HepG2 (cell line): ENCODE measurements around the gene ATP7B. TPM values are rescaled to one million over a fixed set of nuclear protein-coding genes. Genes with fewer than 3 reads are reported as not detected.

ENCODE experiments used
- ATAC-seq: fragments of 200-7000 bp; cut with Tn5 transposase; 3 replicates; pipeline ENCODE4 v1.9.1; 2020; ENCODE audit warnings: mild to moderate bottlenecking, moderate library complexity
- BruUV-seq: library from RNA; stranded (reverse); fragments of 400-500 nt; replicated peaks from 2 replicates; lab custom pipeline; 2021; lab: Mats Ljungman, UMichigan
- CTCF ChIA-PET: fragments of 300-600 bp; formaldehyde crosslinking; extraction: SDS; loops from one replicate; lab custom pipeline; 2021; ENCODE audit warnings: low total read pairs, inconsistent platforms, low intra/inter-chr PET ratio; lab: Yijun Ruan, JAX
- POLR2A ChIA-PET: fragments of 350-600 bp; sonication (Branson Sonifier 250); formaldehyde crosslinking; loops from one replicate; lab custom pipeline; 2020; ENCODE audit warnings: antibody characterized with exemption, inconsistent platforms; lab: Yijun Ruan, JAX
- DNase-seq: peaks from one replicate; pipeline ENCODE4 v3.0.0-alpha.2; 2015; ENCODE audit warnings: low spot score
- FAIRE-seq: peaks from 3 replicates; lab custom pipeline; 2011; peaks lifted over from hg19 to GRCh38; lab: Jason Lieb, UNC
- H2AFZ ChIP-seq: one replicate; pipeline ENCODE4 v1.6.1; 2011; ENCODE audit warnings: low read length, inconsistent platforms
- H3K27ac ChIP-seq: fragments of 300-600 bp; 3 replicates; pipeline ENCODE4 v1.8.0; 2011; ENCODE audit warnings: mixed run types, mild to moderate bottlenecking, mixed read lengths, low read length, inconsistent platforms; ENCODE audit not compliant: insufficient read depth; ENCODE audit errors: extremely low read length
- H3K27me3 ChIP-seq, 2 experiments: fragments of 200-600 bp in 1 of 2; 2 replicates in 1 of 2; 3 replicates in 1 of 2; pipeline versions ENCODE4 v1.6.0 to v1.8.0; 2011; ENCODE audit warnings: low read length in 2 of 2, mild to moderate bottlenecking in 2 of 2, moderate library complexity in 2 of 2, inconsistent platforms in 1 of 2; ENCODE audit not compliant: insufficient read depth in 2 of 2, control insufficient read depth in 1 of 2
- H3K36me3 ChIP-seq, 2 experiments: fragments of 200-600 bp in 1 of 2; replicated peaks in 1 of 2; 2 replicates in 1 of 2; 3 replicates in 1 of 2; pipeline versions ENCODE4 v1.5.1 to v1.8.0; 2011; ENCODE audit warnings: low read length in 2 of 2, inconsistent platforms in 1 of 2; ENCODE audit not compliant: insufficient read depth in 2 of 2, control insufficient read depth in 1 of 2
- H3K4me1 ChIP-seq: 2 replicates; pipeline ENCODE4 v1.5.1; 2012; ENCODE audit warnings: low read length, inconsistent platforms; ENCODE audit not compliant: insufficient read depth
- H3K4me2 ChIP-seq: 2 replicates; pipeline ENCODE4 v1.6.0; 2011; ENCODE audit warnings: low read depth, low read length, inconsistent platforms
- H3K4me3 ChIP-seq, 3 experiments: fragments of 200-600 bp in 1 of 3; sonication (generic), shearing (Covaris generic) in 1 of 3; replicated peaks in 1 of 3; 2 replicates each; pipeline ENCODE4 v1.5.1; 2011 to 2016; ENCODE audit warnings: low read length in 3 of 3, inconsistent platforms in 2 of 3, low read depth in 2 of 3, mild to moderate bottlenecking in 2 of 3, control low read depth in 1 of 3, mixed read lengths in 1 of 3; ENCODE audit not compliant: insufficient read depth in 1 of 3
- H3K79me2 ChIP-seq: one replicate; pipeline ENCODE4 v1.6.1; 2011; ENCODE audit warnings: low read length, inconsistent platforms; ENCODE audit not compliant: insufficient read depth
- H3K9ac ChIP-seq: 2 replicates; pipeline ENCODE4 v1.6.0; 2011; ENCODE audit warnings: mild to moderate bottlenecking, low read depth, low read length, inconsistent platforms; ENCODE audit not compliant: insufficient read depth
- H3K9me3 ChIP-seq: 2 replicates; pipeline ENCODE4 v1.5.1; 2012; ENCODE audit warnings: mild to moderate bottlenecking, low read length
- H4K20me1 ChIP-seq: 2 replicates; pipeline ENCODE4 v1.6.0; 2011; ENCODE audit warnings: inconsistent platforms, mild to moderate bottlenecking, low read length, moderate library complexity; ENCODE audit not compliant: insufficient read depth
- EEA1 ChIP-seq: sonication (generic); formaldehyde crosslinking; IDR thresholded peaks from 2 replicates; pipeline ENCODE4 v1.5.1; 2020; ENCODE audit warnings: mild to moderate bottlenecking, missing genetic modification reagents, borderline replicate concordance
- PAWR ChIP-seq: sonication (generic); formaldehyde crosslinking; IDR thresholded peaks from 2 replicates; pipeline ENCODE4 v1.4.0; 2020; ENCODE audit warnings: missing genetic modification reagents, mild to moderate bottlenecking, borderline replicate concordance
- REL ChIP-seq: sonication (generic); formaldehyde crosslinking; conservative IDR thresholded peaks from 2 replicates; pipeline ENCODE4 v1.8.0; 2022; ENCODE audit warnings: mild to moderate bottlenecking, missing genetic modification reagents, moderate library complexity
- SP5 ChIP-seq: IDR thresholded peaks from 2 replicates; pipeline ENCODE4 v1.6.1; 2016; ENCODE audit warnings: low read depth, borderline replicate concordance
- TERF1 ChIP-seq: sonication (generic); formaldehyde crosslinking; IDR thresholded peaks from 2 replicates; pipeline ENCODE4 v1.8.0; 2022; ENCODE audit warnings: mild to moderate bottlenecking, missing genetic modification reagents, moderate library complexity
- ZNF205 ChIP-seq: IDR thresholded peaks from 2 replicates; pipeline ENCODE4 v1.6.1; 2018; ENCODE audit warnings: missing biosample characterization, missing genetic modification reagents
- ZNF569 ChIP-seq: sonication (generic); formaldehyde crosslinking; IDR thresholded peaks from 2 replicates; pipeline ENCODE4 v1.5.0; 2020; ENCODE audit warnings: mild to moderate bottlenecking, missing genetic modification reagents, moderate library complexity, borderline replicate concordance
- ZNF597 ChIP-seq: sonication (generic); formaldehyde crosslinking; IDR thresholded peaks from 2 replicates; pipeline ENCODE4 v1.5.0; 2020; ENCODE audit warnings: missing genetic modification reagents
- ZNF619 ChIP-seq: sonication (generic); formaldehyde crosslinking; IDR thresholded peaks from 2 replicates; pipeline ENCODE4 v1.4.0; 2020; ENCODE audit warnings: mild to moderate bottlenecking, missing genetic modification reagents
- WGBS: methylation state at CpG from one replicate; pipeline ENCODE4 v1.1.6; 2017; ENCODE audit warnings: low lambda C conversion rate; 5-methylcytosine and 5-hydroxymethylcytosine counted together
- in situ Hi-C: cut with HindIII; loops from 2 replicates; pipeline ENCODE4 v1.10.0; 2017; ENCODE audit warnings: low pct_unique_long_range_greater_than_20kb; ENCODE audit not compliant: extremely low pct_ligation_motif_present
- intact Hi-C: fragments of 100-400 bp; cut with micrococcal nuclease; formaldehyde crosslinking; loops from one replicate; pipeline ENCODE4 v1.10.0; 2022; ENCODE audit not compliant: unreplicated experiment
- polyA plus RNA-seq, 8 experiments: library from polyadenylated mRNA; depleted of rRNA in 3 of 8; stranded (reverse) in 7 of 8; unstranded in 1 of 8; fragments of >200 nt; fragmentation: Illumina TruSeq in 4 of 8; extraction: Trizol in 4 of 8; gene quantifications; 2 replicates each; pipeline versions ENCODE4 v1.2.1 to v1.2.3, GENCODE V29; 2011 to 2016; ENCODE audit warnings: low read depth in 4 of 8, missing spikeins in 1 of 8, mixed read lengths in 1 of 8; ENCODE audit not compliant: insufficient read depth in 1 of 8
- total RNA-seq, 5 experiments: library from RNA; depleted of rRNA; stranded (reverse); fragments of >200 nt; fragmentation: Illumina TruSeq; extraction: Trizol; gene quantifications; 2 replicates each; pipeline ENCODE4 v1.2.3, GENCODE V29; 2016; ENCODE audit warnings: low read depth in 1 of 5
- TF ChIP-seq, protein P1 (sequence below): sonication (generic); formaldehyde crosslinking; IDR thresholded peaks from 2 replicates; pipeline ENCODE4 v1.5.0; 2020; ENCODE audit warnings: missing genetic modification reagents
- TF ChIP-seq, protein P2 (sequence below): sonication (generic); formaldehyde crosslinking; IDR thresholded peaks from 2 replicates; pipeline ENCODE4 v1.4.0; 2020; ENCODE audit warnings: mild to moderate bottlenecking, low read depth, missing genetic modification reagents

Gene ATP7B
- total and polyA plus RNA-seq, 2 of the 13 experiments (the other 11 are each of a cell fraction or from before 2014, with no cell fraction given), result 31.8 to 57.4 TPM

GRCh38 chr13:51944428-51944827 is 66.8 kb downstream of the ATP7B start (continued):
- TF ChIP-seq ZNF205 (CRISPR knock-in tag), result no peak

GRCh38 chr13:51943721-51944120 is 67.5 kb downstream of the ATP7B start:
- no peak for TF ChIP-seq ZNF569 (CRISPR knock-in tag)
- no peak for TF ChIP-seq ZNF597 (CRISPR knock-in tag)
- Histone ChIP-seq H3K9ac (no peak overlapping the region), H3K79me2 (no peaks in the 10 kb centered on the region), H3K36me3 (peaks cover 46 to 84% of the 10 kb centered on the region in 2 experiments), H3K9me3 (no peaks in the 10 kb centered on the region), H4K20me1 (no peaks in the 10 kb centered on the region), H3K27me3 (no peaks in the 10 kb centered on the region), H2AFZ (no peak overlapping the region), H3K4me3 (no peak overlapping the region), H3K27ac (no peak overlapping the region), H3K4me1 (no peaks in the 10 kb centered on the region), H3K4me2 (no peak overlapping the region)
- ChIA-PET CTCF (no interaction called here), POLR2A (no interaction called here)
- in situ Hi-C loops (no loop called here), intact Hi-C loops (no loop called here)
- DNase-seq, result no peak
- FAIRE-seq, result no peak
- BruUV-seq, result no TSS peak
- WGBS, result 93% methylated on average over 7 of the region's 8 CpGs
- no peak for ATAC-seq

GRCh38 chr13:51942189-51942588 is 69.1 kb downstream of the ATP7B start:
- Histone ChIP-seq H3K4me3 (no peak overlapping the region), H3K4me2 (no peak overlapping the region), H3K4me1 (no peaks in the 10 kb centered on the region), H3K9me3 (no peaks in the 10 kb centered on the region), H3K79me2 (no peaks in the 10 kb centered on the region), H3K27me3 (no peaks in the 10 kb centered on the region), H2AFZ (no peak overlapping the region), H3K9ac (no peak overlapping the region), H3K27ac (no peak overlapping the region), H4K20me1 (no peaks in the 10 kb centered on the region), H3K36me3 (peaks cover 48 to 88% of the 10 kb centered on the region in 2 experiments)
- FAIRE-seq (no peak), DNase-seq (no peak), ATAC-seq (no peak)
- intact Hi-C loops, result no loop called here
- BruUV-seq, result no TSS peak
- POLR2A ChIA-PET, result no interaction called here
- CTCF ChIA-PET, result no interaction called here
- in situ Hi-C loops, result no loop called here
- 95% methylated on average over 9 of the region's 9 CpGs for whole genome bisulfite sequencing
- TF ChIP-seq REL (no peak), ZNF619 (CRISPR knock-in tag) (no peak), SP5 (no peak), TERF1 (no peak), PAWR (CRISPR knock-in tag) (no peak), EEA1 (CRISPR knock-in tag) (no peak)
- TF ChIP-seq, protein P1, sequence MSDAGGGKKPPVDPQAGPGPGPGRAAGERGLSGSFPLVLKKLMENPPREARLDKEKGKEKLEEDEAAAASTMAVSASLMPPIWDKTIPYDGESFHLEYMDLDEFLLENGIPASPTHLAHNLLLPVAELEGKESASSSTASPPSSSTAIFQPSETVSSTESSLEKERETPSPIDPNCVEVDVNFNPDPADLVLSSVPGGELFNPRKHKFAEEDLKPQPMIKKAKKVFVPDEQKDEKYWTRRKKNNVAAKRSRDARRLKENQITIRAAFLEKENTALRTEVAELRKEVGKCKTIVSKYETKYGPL, result no peak
- TF ChIP-seq, protein P2, sequence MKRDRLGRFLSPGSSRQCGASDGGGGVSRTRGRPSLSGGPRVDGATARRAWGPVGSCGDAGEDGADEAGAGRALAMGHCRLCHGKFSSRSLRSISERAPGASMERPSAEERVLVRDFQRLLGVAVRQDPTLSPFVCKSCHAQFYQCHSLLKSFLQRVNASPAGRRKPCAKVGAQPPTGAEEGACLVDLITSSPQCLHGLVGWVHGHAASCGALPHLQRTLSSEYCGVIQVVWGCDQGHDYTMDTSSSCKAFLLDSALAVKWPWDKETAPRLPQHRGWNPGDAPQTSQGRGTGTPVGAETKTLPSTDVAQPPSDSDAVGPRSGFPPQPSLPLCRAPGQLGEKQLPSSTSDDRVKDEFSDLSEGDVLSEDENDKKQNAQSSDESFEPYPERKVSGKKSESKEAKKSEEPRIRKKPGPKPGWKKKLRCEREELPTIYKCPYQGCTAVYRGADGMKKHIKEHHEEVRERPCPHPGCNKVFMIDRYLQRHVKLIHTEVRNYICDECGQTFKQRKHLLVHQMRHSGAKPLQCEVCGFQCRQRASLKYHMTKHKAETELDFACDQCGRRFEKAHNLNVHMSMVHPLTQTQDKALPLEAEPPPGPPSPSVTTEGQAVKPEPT (CRISPR knock-in tag), result no peak
